Hepatocyte (in vitro differentiated cells): ENCODE data around the gene SLC15A2.

Experiments
- EZH2phosphoT487 ChIP-seq: fragments of 200-600 bp; sonication (generic); IDR thresholded peaks from one replicate; pipeline ENCODE4 v1.6.1; 2018; ENCODE audit warnings: antibody characterized with exemption, mild to moderate bottlenecking, low read depth, moderate library complexity; ENCODE audit not compliant: unreplicated experiment, severe bottlenecking
- TF ChIP-seq, protein P1 (sequence below): fragments of 200-600 bp; sonication (generic); IDR thresholded peaks from 2 replicates; pipeline ENCODE4 v1.5.1; 2016; ENCODE audit warnings: antibody characterized with exemption, mild to moderate bottlenecking; ENCODE audit not compliant: poor library complexity

DNA sequence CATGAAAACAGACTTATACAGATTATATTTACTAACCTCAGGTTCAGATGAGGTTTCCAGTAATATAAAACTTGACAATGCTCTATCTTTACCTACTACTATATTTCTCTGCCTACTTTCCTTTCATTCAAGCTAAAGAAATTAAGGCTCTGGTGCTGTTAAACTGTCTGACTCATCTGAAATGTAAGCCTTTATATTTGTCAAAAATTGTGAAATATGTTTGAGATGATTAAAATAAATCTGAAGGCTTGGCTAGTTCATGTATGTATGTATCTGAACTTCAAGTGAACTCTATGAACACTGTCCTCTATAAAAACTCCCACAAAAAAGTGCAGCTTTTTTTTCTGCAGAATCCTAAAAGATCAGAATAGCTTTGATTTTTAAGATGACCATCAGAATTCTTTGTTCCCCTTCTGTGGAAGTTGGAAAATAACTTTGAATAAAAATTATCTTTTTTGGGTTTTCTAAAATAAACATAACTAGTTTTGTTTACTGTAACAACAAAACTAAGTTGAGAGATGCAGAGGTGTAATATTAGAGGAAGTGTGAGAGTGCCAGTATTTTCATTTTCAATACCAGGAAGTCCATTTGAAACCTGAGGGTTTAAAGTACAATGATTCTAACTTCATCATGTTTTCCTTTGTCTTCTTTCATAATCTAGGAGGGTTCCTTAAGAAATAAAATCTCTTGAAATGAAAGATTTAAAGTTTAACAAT lies 85.7 kb downstream of the SLC15A2 start:
- TF ChIP-seq, protein P1, sequence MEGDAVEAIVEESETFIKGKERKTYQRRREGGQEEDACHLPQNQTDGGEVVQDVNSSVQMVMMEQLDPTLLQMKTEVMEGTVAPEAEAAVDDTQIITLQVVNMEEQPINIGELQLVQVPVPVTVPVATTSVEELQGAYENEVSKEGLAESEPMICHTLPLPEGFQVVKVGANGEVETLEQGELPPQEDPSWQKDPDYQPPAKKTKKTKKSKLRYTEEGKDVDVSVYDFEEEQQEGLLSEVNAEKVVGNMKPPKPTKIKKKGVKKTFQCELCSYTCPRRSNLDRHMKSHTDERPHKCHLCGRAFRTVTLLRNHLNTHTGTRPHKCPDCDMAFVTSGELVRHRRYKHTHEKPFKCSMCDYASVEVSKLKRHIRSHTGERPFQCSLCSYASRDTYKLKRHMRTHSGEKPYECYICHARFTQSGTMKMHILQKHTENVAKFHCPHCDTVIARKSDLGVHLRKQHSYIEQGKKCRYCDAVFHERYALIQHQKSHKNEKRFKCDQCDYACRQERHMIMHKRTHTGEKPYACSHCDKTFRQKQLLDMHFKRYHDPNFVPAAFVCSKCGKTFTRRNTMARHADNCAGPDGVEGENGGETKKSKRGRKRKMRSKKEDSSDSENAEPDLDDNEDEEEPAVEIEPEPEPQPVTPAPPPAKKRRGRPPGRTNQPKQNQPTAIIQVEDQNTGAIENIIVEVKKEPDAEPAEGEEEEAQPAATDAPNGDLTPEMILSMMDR: no peak
- TF ChIP-seq EZH2phosphoT487: no peak
